IMR-90 (cell line): ENCODE measurements around the gene INTS11. TPM values are rescaled to one million over a fixed set of nuclear protein-coding genes. Genes with fewer than 3 reads are reported as not detected.

Source experiments
- ATAC-seq: fragments of 200-7000 bp; cut with Tn5 transposase; 2 replicates; pipeline ENCODE4 v1.9.1; 2020; ENCODE audit warnings: low read depth, mild to moderate bottlenecking, moderate library complexity
- BruUV-seq: library from RNA; stranded (reverse); fragments of 400-500 nt; replicated peaks from 2 replicates; lab custom pipeline; 2021; lab: Mats Ljungman, UMichigan
- CTCF ChIA-PET: fragments of 300-600 bp; formaldehyde crosslinking; extraction: SDS; loops from one replicate; lab custom pipeline; 2021; ENCODE audit warnings: antibody characterized with exemption; lab: Yijun Ruan, JAX
- POLR2A ChIA-PET: fragments of 300-600 bp; sonication (Branson Sonifier 250); formaldehyde crosslinking; loops from one replicate; lab custom pipeline; 2022; ENCODE audit warnings: antibody characterized with exemption; ENCODE audit not compliant: unreplicated experiment; lab: Charles Lee
- DNase-seq: peaks from one replicate; pipeline ENCODE4 v3.0.0; 2013
- H2AFZ ChIP-seq: replicated peaks from 2 replicates; pipeline ENCODE3; 2013; ENCODE audit warnings: low read length, mild to moderate bottlenecking; ENCODE audit not compliant: poor library complexity
- H2AK5ac ChIP-seq: 2 replicates; pipeline ENCODE4 v1.6.1; 2013; ENCODE audit warnings: low read depth, low read length, inconsistent platforms
- H2AK9ac ChIP-seq: replicated peaks from 2 replicates; pipeline ENCODE3; 2013; ENCODE audit warnings: mild to moderate bottlenecking, low read depth, low read length, moderate library complexity; ENCODE audit not compliant: poor library complexity
- H2BK120ac ChIP-seq: 2 replicates; pipeline ENCODE4 v1.6.1; 2013; ENCODE audit warnings: low read depth, low read length, inconsistent platforms
- H2BK15ac ChIP-seq: 3 replicates; pipeline ENCODE4 v1.6.1; 2013; ENCODE audit warnings: low read depth, low read length, inconsistent platforms
- H2BK20ac ChIP-seq: 2 replicates; pipeline ENCODE4 v1.6.1; 2013; ENCODE audit warnings: low read depth, mild to moderate bottlenecking, inconsistent platforms, low read length, moderate library complexity
- H2BK5ac ChIP-seq: 2 replicates; pipeline ENCODE4 v1.6.1; 2013; ENCODE audit warnings: mild to moderate bottlenecking, low read depth, low read length, inconsistent platforms; ENCODE audit not compliant: poor library complexity, severe bottlenecking
- H3K14ac ChIP-seq: replicated peaks from 2 replicates; pipeline ENCODE4 v1.6.1; 2013; ENCODE audit warnings: low read depth, low read length, inconsistent platforms
- H3K18ac ChIP-seq: 2 replicates; pipeline ENCODE4 v1.6.1; 2013; ENCODE audit warnings: low read depth, low read length, control low read depth
- H3K23ac ChIP-seq: 2 replicates; pipeline ENCODE4 v1.6.1; 2013; ENCODE audit warnings: low read depth, low read length, inconsistent platforms
- H3K27ac ChIP-seq: 2 replicates; pipeline ENCODE4 v1.5.1; 2013; ENCODE audit warnings: mild to moderate bottlenecking, control low read depth, low read length; ENCODE audit not compliant: insufficient read depth
- H3K27me3 ChIP-seq: 2 replicates; pipeline ENCODE4 v1.6.1; 2013; ENCODE audit warnings: low read length; ENCODE audit not compliant: control insufficient read depth, insufficient read depth
- H3K36me3 ChIP-seq: 2 replicates; pipeline ENCODE4 v1.6.1; 2013; ENCODE audit warnings: low read length, mixed read lengths; ENCODE audit not compliant: control insufficient read depth, insufficient read depth
- H3K4ac ChIP-seq: 2 replicates; pipeline ENCODE4 v1.6.1; 2013; ENCODE audit warnings: low read depth, low read length, inconsistent platforms
- H3K4me1 ChIP-seq: 2 replicates; pipeline ENCODE4 v1.6.1; 2013; ENCODE audit warnings: low read length, mixed read lengths; ENCODE audit not compliant: control insufficient read depth, insufficient read depth
- H3K4me2 ChIP-seq: 2 replicates; pipeline ENCODE4 v1.6.1; 2013; ENCODE audit warnings: low read depth, mild to moderate bottlenecking, control low read depth, low read length, moderate library complexity
- H3K4me3 ChIP-seq: 2 replicates; pipeline ENCODE4 v1.5.1; 2013; ENCODE audit warnings: low read depth, mild to moderate bottlenecking, control low read depth, low read length, moderate library complexity; ENCODE audit not compliant: insufficient read depth
- H3K56ac ChIP-seq: 2 replicates; pipeline ENCODE4 v1.6.1; 2013; ENCODE audit warnings: low read length, inconsistent platforms; ENCODE audit not compliant: insufficient read depth; ENCODE audit errors: extremely low read depth
- H3K79me1 ChIP-seq, 2 experiments: 2 replicates each; pipeline ENCODE4 v1.6.1; 2013; ENCODE audit warnings: low read length in 2 of 2, inconsistent platforms in 1 of 2, low read depth in 1 of 2
- H3K9ac ChIP-seq: 2 replicates; pipeline ENCODE4 v1.6.1; 2013; ENCODE audit warnings: low read depth, low read length, control low read depth
- H3K9me1 ChIP-seq: 2 replicates; pipeline ENCODE4 v1.6.1; 2013; ENCODE audit warnings: low read length, inconsistent platforms; ENCODE audit not compliant: insufficient read depth
- H3K9me3 ChIP-seq: 2 replicates; pipeline ENCODE4 v1.6.1; 2013; ENCODE audit warnings: low read length; ENCODE audit not compliant: control insufficient read depth, insufficient read depth
- H4K20me1 ChIP-seq: 2 replicates; pipeline ENCODE4 v1.6.1; 2013; ENCODE audit warnings: low read length, inconsistent platforms; ENCODE audit not compliant: insufficient read depth
- H4K5ac ChIP-seq: 2 replicates; pipeline ENCODE4 v1.6.1; 2013; ENCODE audit warnings: mild to moderate bottlenecking, low read depth, low read length, control low read depth
- H4K8ac ChIP-seq, 2 experiments: 2 replicates each; pipeline ENCODE4 v1.6.1; 2013; ENCODE audit warnings: low read depth in 2 of 2, low read length in 2 of 2, control low read depth in 1 of 2, inconsistent platforms in 1 of 2
- H4K91ac ChIP-seq: 2 replicates; pipeline ENCODE4 v1.6.1; 2013; ENCODE audit warnings: low read depth, low read length, inconsistent platforms; ENCODE audit not compliant: insufficient read depth
- BHLHE40 ChIP-seq: fragments of 150-350 bp; IDR thresholded peaks from 2 replicates; pipeline ENCODE4 v1.6.1; 2016; ENCODE audit warnings: mild to moderate bottlenecking, low read depth, low read length
- CEBPB ChIP-seq: IDR thresholded peaks from 2 replicates; pipeline ENCODE4 v1.6.1; 2012; ENCODE audit warnings: low read depth, low read length, improper control_type of control experiment
- CHD1 ChIP-seq: IDR thresholded peaks from 2 replicates; pipeline ENCODE4 v1.6.1; 2012; ENCODE audit warnings: low read depth, low read length, improper control_type of control experiment
- ELK1 ChIP-seq: fragments of 150-350 bp; IDR thresholded peaks from 2 replicates; pipeline ENCODE4 v1.6.1; 2016; ENCODE audit warnings: low read depth, mild to moderate bottlenecking, low read length, moderate library complexity, borderline replicate concordance
- FOS ChIP-seq: fragments of 150-350 bp; IDR thresholded peaks from 2 replicates; pipeline ENCODE4 v1.6.1; 2016; ENCODE audit warnings: low read depth, low read length
- MAFK ChIP-seq: IDR thresholded peaks from 2 replicates; pipeline ENCODE4 v1.6.1; 2012; ENCODE audit warnings: low read depth, low read length, improper control_type of control experiment
- MAZ ChIP-seq: IDR thresholded peaks from 2 replicates; pipeline ENCODE4 v1.6.1; 2012; ENCODE audit warnings: low read depth, mild to moderate bottlenecking, low read length, improper control_type of control experiment, moderate library complexity, borderline replicate concordance
- MXI1 ChIP-seq: IDR thresholded peaks from 2 replicates; pipeline ENCODE4 v1.6.1; 2012; ENCODE audit warnings: low read depth, mild to moderate bottlenecking, low read length, moderate library complexity, borderline replicate concordance
- NFE2L2 ChIP-seq: fragments of 150-350 bp; IDR thresholded peaks from 2 replicates; pipeline ENCODE4 v1.6.1; 2016; ENCODE audit warnings: low read depth, mild to moderate bottlenecking, low read length
- POLR2A ChIP-seq: IDR thresholded peaks from 2 replicates; pipeline ENCODE4 v1.6.1; 2012; ENCODE audit warnings: mild to moderate bottlenecking, low read depth, low read length
- RAD21 ChIP-seq: IDR thresholded peaks from 2 replicates; pipeline ENCODE4 v1.6.1; 2012; ENCODE audit warnings: low read length, improper control_type of control experiment
- RCOR1 ChIP-seq: IDR thresholded peaks from 2 replicates; pipeline ENCODE4 v1.6.1; 2012; ENCODE audit warnings: mild to moderate bottlenecking, low read length, improper control_type of control experiment; ENCODE audit not compliant: insufficient replicate concordance
- SMC3 ChIP-seq: fragments of 150-350 bp; IDR thresholded peaks from 2 replicates; pipeline ENCODE4 v1.6.1; 2016; ENCODE audit warnings: low read depth, mild to moderate bottlenecking, antibody characterized with exemption, low read length, moderate library complexity
- WGBS, 2 experiments: methylation state at CpG; one replicate each; pipeline versions ENCODE4 v1.1.5 to v1.1.7; 2013; ENCODE audit warnings: missing lambda C conversion rate in 2 of 2; ENCODE audit not compliant: insufficient read length in 1 of 2; ENCODE audit errors: extremely low coverage in 2 of 2; 5-methylcytosine and 5-hydroxymethylcytosine counted together
- dilution Hi-C: fragments of 300-500 bp; cut with HindIII; formaldehyde crosslinking; loops from one replicate; pipeline ENCODE4 v1.14.3; 2018; ENCODE audit warnings: low sequenced_read_pairs; ENCODE audit not compliant: unreplicated experiment
- in situ Hi-C: fragments of 300-500 bp; cut with MboI; formaldehyde crosslinking; loops from 3 replicates; pipeline ENCODE4 v1.14.3; 2019; ENCODE audit warnings: low sequenced_read_pairs, inconsistent platforms, mixed read lengths
- intact Hi-C: fragments of 100-400 bp; cut with micrococcal nuclease; formaldehyde crosslinking; loops from 2 replicates; pipeline ENCODE4 v1.10.0; 2022
- polyA plus RNA-seq, 3 experiments: library from polyadenylated mRNA; depleted of rRNA; stranded (reverse); fragments of >200 nt; gene quantifications; 2 replicates each; pipeline ENCODE4 v1.2.3, GENCODE V29; 2012; ENCODE audit warnings: low replicate concordance in 1 of 3
- total RNA-seq: library from RNA; depleted of rRNA; stranded (reverse); fragments of >200 nt; gene quantifications from 2 replicates; pipeline ENCODE4 v1.2.3, GENCODE V29; 2012
- TF ChIP-seq, protein P1 (sequence below): fragments of 150-350 bp; IDR thresholded peaks from 2 replicates; pipeline ENCODE4 v1.6.1; 2017; ENCODE audit warnings: mild to moderate bottlenecking, antibody characterized with exemption, low read length, low read depth
- TF ChIP-seq, protein P2 (sequence below): conservative IDR thresholded peaks from 2 replicates; pipeline ENCODE4 v1.5.1; 2012; ENCODE audit warnings: mild to moderate bottlenecking, low read depth, low read length, improper control_type of control experiment

The INTS11 gene
- total and polyA plus RNA-seq, 2 of the 4 experiments (the other 2 are of a cell fraction): 56.1 to 123 TPM

DNA sequence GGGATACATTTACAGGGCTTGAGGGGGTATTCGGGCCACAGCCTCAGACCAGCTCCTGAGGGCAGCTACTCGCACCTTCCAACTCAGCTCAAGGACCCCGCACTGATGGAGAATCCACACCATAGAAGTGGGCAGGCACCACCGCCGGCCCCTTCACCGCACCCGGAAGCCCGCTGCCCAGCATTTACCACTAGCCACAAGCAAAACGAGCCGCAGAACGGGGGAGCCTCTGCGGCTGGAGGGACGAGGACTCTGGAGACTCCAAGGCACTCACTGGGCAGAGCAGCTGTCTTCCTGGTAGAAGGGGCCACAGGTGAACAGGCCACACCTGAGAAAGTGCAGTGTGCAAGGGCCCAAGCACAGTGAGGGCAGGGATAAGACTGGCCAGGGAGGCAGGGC lies 56.2 kb downstream of the INTS11 start:
- CTCF ChIA-PET: interaction anchor here (0.6 kb wide), 1 partner anchor 313 kb away, joined by 3 read pairs; no protein-coding TSS in a partner anchor
- POLR2A ChIA-PET: no interaction called here
- 0 out of 2 replicates have a peak overlapping the region, but pooled peaks have one; percentile 43 for H3K23ac ChIP-seq
- H2AK5ac ChIP-seq: no peak overlapping the region; the same call in 1 of the 2 replicates
- no peak overlapping the region for H3K9ac ChIP-seq
- no peak overlapping the region for H2BK5ac ChIP-seq
- H4K91ac ChIP-seq: no peak overlapping the region
- TF ChIP-seq MAFK: no peak
- TF ChIP-seq, protein P1, sequence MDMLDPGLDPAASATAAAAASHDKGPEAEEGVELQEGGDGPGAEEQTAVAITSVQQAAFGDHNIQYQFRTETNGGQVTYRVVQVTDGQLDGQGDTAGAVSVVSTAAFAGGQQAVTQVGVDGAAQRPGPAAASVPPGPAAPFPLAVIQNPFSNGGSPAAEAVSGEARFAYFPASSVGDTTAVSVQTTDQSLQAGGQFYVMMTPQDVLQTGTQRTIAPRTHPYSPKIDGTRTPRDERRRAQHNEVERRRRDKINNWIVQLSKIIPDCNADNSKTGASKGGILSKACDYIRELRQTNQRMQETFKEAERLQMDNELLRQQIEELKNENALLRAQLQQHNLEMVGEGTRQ: no peak
- no peak for TF ChIP-seq MAZ
- TF ChIP-seq MXI1: no peak
- no peak for TF ChIP-seq NFE2L2
- TF ChIP-seq SMC3: no peak
- TF ChIP-seq ELK1: no peak
- TF ChIP-seq, protein P2, sequence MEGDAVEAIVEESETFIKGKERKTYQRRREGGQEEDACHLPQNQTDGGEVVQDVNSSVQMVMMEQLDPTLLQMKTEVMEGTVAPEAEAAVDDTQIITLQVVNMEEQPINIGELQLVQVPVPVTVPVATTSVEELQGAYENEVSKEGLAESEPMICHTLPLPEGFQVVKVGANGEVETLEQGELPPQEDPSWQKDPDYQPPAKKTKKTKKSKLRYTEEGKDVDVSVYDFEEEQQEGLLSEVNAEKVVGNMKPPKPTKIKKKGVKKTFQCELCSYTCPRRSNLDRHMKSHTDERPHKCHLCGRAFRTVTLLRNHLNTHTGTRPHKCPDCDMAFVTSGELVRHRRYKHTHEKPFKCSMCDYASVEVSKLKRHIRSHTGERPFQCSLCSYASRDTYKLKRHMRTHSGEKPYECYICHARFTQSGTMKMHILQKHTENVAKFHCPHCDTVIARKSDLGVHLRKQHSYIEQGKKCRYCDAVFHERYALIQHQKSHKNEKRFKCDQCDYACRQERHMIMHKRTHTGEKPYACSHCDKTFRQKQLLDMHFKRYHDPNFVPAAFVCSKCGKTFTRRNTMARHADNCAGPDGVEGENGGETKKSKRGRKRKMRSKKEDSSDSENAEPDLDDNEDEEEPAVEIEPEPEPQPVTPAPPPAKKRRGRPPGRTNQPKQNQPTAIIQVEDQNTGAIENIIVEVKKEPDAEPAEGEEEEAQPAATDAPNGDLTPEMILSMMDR: no peak
- TF ChIP-seq CHD1: no peak
- TF ChIP-seq BHLHE40: no peak
- no peak for TF ChIP-seq RAD21
- TF ChIP-seq FOS: no peak
- TF ChIP-seq RCOR1: no peak
- no peak for TF ChIP-seq POLR2A
- no peak for TF ChIP-seq CEBPB
- DNase-seq (no peak), ATAC-seq (no peak)
- BruUV-seq: no TSS peak
- H3K18ac ChIP-seq: no peak overlapping the region
- no peak overlapping the region for H3K4me3 ChIP-seq
- H3K36me3 ChIP-seq: peaks cover 47% of the 10 kb centered on the region
- H3K56ac ChIP-seq: no peak overlapping the region
- H2AK9ac ChIP-seq: no peak overlapping the region
- peaks cover 32% of the 10 kb centered on the region for H3K9me1 ChIP-seq
- no peak overlapping the region for H2AFZ ChIP-seq
- peak overlapping the region; percentile 48; the same call in 1 of the 2 replicates for H3K4ac ChIP-seq
- no peak overlapping the region; a peak in 1 of 4 replicates for H4K8ac ChIP-seq
- in situ Hi-C loops: no loop called here
- H3K4me2 ChIP-seq: no peak overlapping the region
- H3K27me3 ChIP-seq: no peaks in the 10 kb centered on the region
- peak overlapping the region; percentile 6; the same call in 1 of the 2 replicates for H3K27ac ChIP-seq
- 100% methylated on average over 5 of the region's 13 CpGs; no CpG with 5 or more reads in 1 of the 2 experiments for WGBS, 2 experiments
- H2BK20ac ChIP-seq: no peak overlapping the region
- no peaks in the 10 kb centered on the region for H3K9me3 ChIP-seq
- H2BK120ac ChIP-seq: no peak overlapping the region
- no peak overlapping the region for H2BK15ac ChIP-seq
- peaks cover 41% of the 10 kb centered on the region for H3K4me1 ChIP-seq
- H4K20me1 ChIP-seq: peaks cover 28% of the 10 kb centered on the region
- dilution Hi-C loops: no loop called here
- no peak overlapping the region for H3K14ac ChIP-seq
- H4K5ac ChIP-seq: no peak overlapping the region
- H3K79me1 ChIP-seq: peaks cover 16 to 52% of the 10 kb centered on the region in 2 experiments
- intact Hi-C loops: no loop called here
